CD14-positive monocyte (primary cell): ENCODE data around the gene COL27A1. TPM values are rescaled to one million over a fixed set of nuclear protein-coding genes. Genes with fewer than 3 reads are reported as not detected.
A peak's percentile ranks its signal among the peaks of the same experiment; 100 is the strongest.

Source experiments
- DNase-seq, 3 donors: peaks; one replicate each; pipeline ENCODE4 v3.0.0-alpha.2; 2011 to 2022
- H2AFZ ChIP-seq: 2 replicates; pipeline ENCODE4 v1.6.0; 2012; ENCODE audit warnings: mild to moderate bottlenecking, low read depth, low read length, inconsistent platforms; ENCODE audit not compliant: insufficient read depth, poor library complexity, severe bottlenecking
- H3K27ac ChIP-seq, 2 donors: 1 replicate in 1 of 2; 2 replicates in 1 of 2; pipeline ENCODE4 v1.5.1; 2012 to 2013; ENCODE audit warnings: low read length in 2 of 2, control low read depth in 1 of 2, inconsistent platforms in 1 of 2, low read depth in 1 of 2, mild to moderate bottlenecking in 1 of 2
- H3K27me3 ChIP-seq, 2 donors: one replicate each; pipeline versions ENCODE4 v1.6.0 to v1.6.1; 2011 to 2013; ENCODE audit warnings: low read length in 2 of 2; ENCODE audit not compliant: control insufficient read depth in 2 of 2, insufficient read depth in 2 of 2
- H3K36me3 ChIP-seq, 2 donors: replicated peaks in 1 of 2; 1 replicate in 1 of 2; 2 replicates in 1 of 2; pipeline versions ENCODE4 v1.5.1 to v1.6.1; 2012 to 2013; ENCODE audit warnings: low read length in 2 of 2, control low read depth in 1 of 2, inconsistent platforms in 1 of 2, mild to moderate bottlenecking in 1 of 2; ENCODE audit not compliant: insufficient read depth in 2 of 2, control insufficient read depth in 1 of 2
- H3K4me1 ChIP-seq, 2 donors: 1 replicate in 1 of 2; 2 replicates in 1 of 2; pipeline versions ENCODE4 v1.5.1 to v1.6.1; 2012 to 2013; ENCODE audit warnings: low read length in 2 of 2, control low read depth in 1 of 2, inconsistent platforms in 1 of 2, mild to moderate bottlenecking in 1 of 2, moderate library complexity in 1 of 2; ENCODE audit not compliant: insufficient read depth in 2 of 2, control insufficient read depth in 1 of 2
- H3K4me2 ChIP-seq: replicated peaks from 2 replicates; pipeline ENCODE3; 2012; ENCODE audit warnings: low read length, moderate library complexity, mild to moderate bottlenecking; ENCODE audit not compliant: poor library complexity, severe bottlenecking; ENCODE audit errors: extremely low read depth
- H3K4me3 ChIP-seq, 3 experiments: fragments of 200-600 bp in 1 of 3; sonication (generic) in 1 of 3; replicated peaks in 1 of 3; 1 replicate in 2 of 3; 2 replicates in 1 of 3; pipeline ENCODE4 v1.5.1; 2011 to 2013; ENCODE audit warnings: low read length in 3 of 3, mild to moderate bottlenecking in 3 of 3, control low read depth in 2 of 3, low read depth in 2 of 3, inconsistent platforms in 1 of 3, moderate library complexity in 1 of 3
- H3K79me2 ChIP-seq: 2 replicates; pipeline ENCODE4 v1.6.0; 2012; ENCODE audit warnings: mild to moderate bottlenecking, control low read depth, inconsistent platforms, low read length, moderate library complexity; ENCODE audit not compliant: insufficient read depth
- H3K9ac ChIP-seq: 2 replicates; pipeline ENCODE4 v1.6.0; 2017; ENCODE audit warnings: low read length, mild to moderate bottlenecking; ENCODE audit not compliant: insufficient read depth, poor library complexity, severe bottlenecking
- H3K9me3 ChIP-seq, 2 donors: replicated peaks in 1 of 2; 1 replicate in 1 of 2; 2 replicates in 1 of 2; pipeline versions ENCODE4 v1.5.1 to v1.6.1; 2012 to 2013; ENCODE audit warnings: low read length in 2 of 2, control low read depth in 1 of 2; ENCODE audit not compliant: control insufficient read depth in 1 of 2, insufficient read depth in 1 of 2
- H4K20me1 ChIP-seq: 2 replicates; pipeline ENCODE4 v1.6.0; 2012; ENCODE audit warnings: mild to moderate bottlenecking, low read length, control low read depth, moderate library complexity; ENCODE audit not compliant: insufficient read depth
- H3K27ac Mint-ChIP-seq, 7 donors: one replicate each; pipeline ENCODE4 v1.8.0; 2020; ENCODE audit warnings: mild to moderate bottlenecking in 7 of 7, mixed read lengths in 7 of 7, moderate library complexity in 6 of 7, inconsistent platforms in 2 of 7
- H3K27me3 Mint-ChIP-seq, 3 donors: one replicate each; pipeline ENCODE4 v1.8.0; 2021 to 2022; ENCODE audit warnings: low read depth in 3 of 3, mild to moderate bottlenecking in 3 of 3, mixed read lengths in 3 of 3, moderate library complexity in 3 of 3, inconsistent platforms in 1 of 3
- H3K36me3 Mint-ChIP-seq, 2 donors: one replicate each; pipeline ENCODE4 v1.8.0; 2020; ENCODE audit warnings: mixed read lengths in 2 of 2, inconsistent platforms in 1 of 2, mild to moderate bottlenecking in 1 of 2
- H3K4me1 Mint-ChIP-seq: one replicate; pipeline ENCODE4 v1.8.0; 2020; ENCODE audit warnings: mild to moderate bottlenecking, mixed read lengths
- H3K4me3 Mint-ChIP-seq, 2 donors: one replicate each; pipeline ENCODE4 v1.8.0; 2020; ENCODE audit warnings: mild to moderate bottlenecking in 2 of 2, mixed read lengths in 2 of 2, moderate library complexity in 1 of 2
- H3K9me3 Mint-ChIP-seq, 7 donors: one replicate each; pipeline ENCODE4 v1.8.0; 2020 to 2022; ENCODE audit warnings: mixed read lengths in 7 of 7, mild to moderate bottlenecking in 6 of 7, moderate library complexity in 6 of 7, inconsistent platforms in 2 of 7
- CTCF ChIP-seq: fragments of 200-600 bp; IDR thresholded peaks from one replicate; pipeline ENCODE4 v1.8.0; 2022; ENCODE audit warnings: antibody characterized with exemption, mild to moderate bottlenecking
- WGBS: methylation state at CpG from one replicate; pipeline ENCODE4 v1.1.5; 2013; ENCODE audit warnings: missing lambda C conversion rate; ENCODE audit not compliant: insufficient coverage; 5-methylcytosine and 5-hydroxymethylcytosine counted together
- intact Hi-C, 2 donors: fragments of 100-400 bp; cut with micrococcal nuclease; formaldehyde crosslinking; loops; one replicate each; pipeline versions ENCODE4 v1.15.0 to v1.15.1; 2023
- polyA plus RNA-seq, 3 donors: library from polyadenylated mRNA; depleted of rRNA in 1 of 3; unstranded in 2 of 3; stranded (reverse) in 1 of 3; fragments of 300-500 nt in 2 of 3; fragments of >200 nt in 1 of 3; fragmentation: Illumina TruSeq in 2 of 3; gene quantifications; 1 replicate in 2 of 3; 2 replicates in 1 of 3; pipeline ENCODE4 v1.2.3, GENCODE V29; 2012 to 2021

COL27A1 gene
- polyA plus RNA-seq, 3 donors = 0.03 TPM; not detected in 2

- Histone ChIP-seq H3K4me1 (peaks cover 36% of the 10 kb centered on the region in 2 donors), H3K36me3 (no peaks in the 10 kb centered on the region), H2AFZ (no peak overlapping the region), H3K9me3 (no peaks in the 10 kb centered on the region), H3K4me3 (no peak overlapping the region), H3K27me3 (no peaks in the 10 kb centered on the region), H4K20me1 (no peaks in the 10 kb centered on the region), H3K27ac (no peak overlapping the region), H3K79me2 (no peaks in the 10 kb centered on the region), H3K9ac (no peak overlapping the region), H3K4me2 (no peak overlapping the region)
- intact Hi-C loops = no loop called here
- DNase-seq = peak in 1 of 3 donors; percentile 1
- H3K4me1 Mint-ChIP-seq = peaks cover 30% of the 10 kb centered on the region
- TF ChIP-seq CTCF = no peak
- H3K27ac Mint-ChIP-seq = no peak overlapping the region
- no peaks in the 10 kb centered on the region for H3K36me3 Mint-ChIP-seq
- H3K4me3 Mint-ChIP-seq = no peak overlapping the region
- 79% methylated on average over 6 of the region's 7 CpGs for WGBS
- peaks cover 0 to 6% (median 0%) of the 10 kb centered on the region in 7 donors for H3K9me3 Mint-ChIP-seq
- peaks cover 0 to 2% (median 2%) of the 10 kb centered on the region in 3 donors for H3K27me3 Mint-ChIP-seq
Measured at GRCh38 chr9:114314256-114314867, 159.0 kb downstream of the COL27A1 start.

- DNase-seq = peak in 1 of 3 donors; percentile 67
- H3K4me3 Mint-ChIP-seq = no peak overlapping the region
- peaks cover 0 to 6% (median 2%) of the 10 kb centered on the region in 7 donors for H3K9me3 Mint-ChIP-seq
- Histone ChIP-seq H3K4me2 (no peak overlapping the region), H3K27ac (peak overlapping the region in 1 of 2 donors; percentile 69), H4K20me1 (no peaks in the 10 kb centered on the region), H3K27me3 (no peaks in the 10 kb centered on the region), H3K36me3 (no peaks in the 10 kb centered on the region), H3K79me2 (no peaks in the 10 kb centered on the region), H3K9ac (no peak overlapping the region), H3K4me1 (peaks cover 36% of the 10 kb centered on the region in 2 donors), H3K4me3 (no peak overlapping the region), H3K9me3 (no peaks in the 10 kb centered on the region), H2AFZ (no peak overlapping the region)
- H3K36me3 Mint-ChIP-seq = no peaks in the 10 kb centered on the region
- H3K27me3 Mint-ChIP-seq = peaks cover 0 to 2% (median 2%) of the 10 kb centered on the region in 3 donors
- intact Hi-C loops = no loop called here
- H3K27ac Mint-ChIP-seq = peak overlapping the region in 4 of 7 donors; percentile 55 to 70 (median 64)
- peaks cover 30% of the 10 kb centered on the region for H3K4me1 Mint-ChIP-seq
- WGBS = 96% methylated on average over 6 of the region's 8 CpGs
- no peak for TF ChIP-seq CTCF
Measured at GRCh38 chr9:114314881-114315722, 159.8 kb downstream of the COL27A1 start.
